HT-29 (cell line): ENCODE data around the gene CEP70. TPM values are rescaled to one million over a fixed set of nuclear protein-coding genes. Genes with fewer than 3 reads are reported as not detected.
"Not testable (repeated sequence)": the region's sequence is repeated elsewhere in the genome, so short reads cannot be mapped to it uniquely, and the experiment has no call there.

Source experiments
- DNase-seq: peaks from one replicate; pipeline ENCODE4 v3.0.0-alpha.2; 2015; ENCODE audit warnings: low spot score
- total RNA-seq: library from RNA; depleted of rRNA; stranded (reverse); fragments of >200 nt; shearing (Covaris generic); gene quantifications from 2 replicates; pipeline ENCODE4 v1.2.3, GENCODE V29; 2014

The CEP70 gene
- total RNA-seq, 1 experiment from 2014 or later, result 5.1 TPM

DNA sequence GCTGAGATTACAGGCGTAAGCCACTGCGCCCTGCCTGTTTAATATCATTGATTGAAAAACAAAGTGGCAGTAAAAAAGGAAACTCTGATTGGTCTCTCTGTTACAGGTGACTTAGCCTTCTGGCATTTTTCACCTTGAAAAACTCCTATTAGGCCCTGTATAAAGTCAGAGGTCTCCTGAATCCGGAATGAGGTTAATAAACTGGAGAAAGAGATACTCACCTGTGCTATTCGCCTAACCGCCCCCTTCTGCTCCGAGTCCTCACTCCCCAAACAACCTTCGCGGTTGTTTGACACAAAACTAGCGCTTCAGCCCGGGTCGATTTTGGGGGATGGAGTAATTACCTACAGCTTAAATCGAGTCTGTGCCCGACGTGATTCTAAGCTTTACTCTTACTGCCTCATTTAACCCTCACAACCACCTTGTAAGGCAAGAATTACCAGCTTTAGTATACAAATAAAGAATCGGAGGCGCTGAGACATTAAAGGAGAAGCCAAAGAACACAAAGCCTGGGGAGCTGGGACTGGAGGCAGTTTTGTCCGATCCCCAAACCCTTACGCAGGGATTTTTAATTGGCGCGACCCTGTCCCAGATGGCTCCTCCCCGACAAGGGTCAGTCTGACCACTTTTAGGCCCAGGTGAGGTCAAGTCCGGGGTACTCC lies 441 bp downstream of the CEP70 start:
- peak; percentile 61 for DNase-seq

DNA sequence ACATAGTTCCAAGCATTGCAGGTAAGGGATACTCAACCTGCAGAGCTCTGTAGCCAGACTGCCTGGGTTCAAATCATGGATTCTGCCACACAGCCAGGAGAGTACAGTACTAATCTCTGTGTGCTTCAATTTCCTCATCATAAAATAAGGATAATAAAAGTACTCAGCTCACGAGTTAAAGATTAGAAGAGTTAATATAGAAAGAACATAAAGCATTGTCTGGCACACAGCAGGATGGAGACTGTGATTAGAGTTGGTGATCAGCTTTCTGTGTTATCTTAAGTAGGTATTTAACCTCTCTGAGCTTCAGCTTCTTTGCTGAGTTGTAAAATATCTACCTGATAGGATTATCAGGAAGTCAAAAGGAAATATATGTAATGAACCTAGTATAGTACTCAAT lies 2.7 kb downstream of the CEP70 start:
- DNase-seq, result no peak

DNA sequence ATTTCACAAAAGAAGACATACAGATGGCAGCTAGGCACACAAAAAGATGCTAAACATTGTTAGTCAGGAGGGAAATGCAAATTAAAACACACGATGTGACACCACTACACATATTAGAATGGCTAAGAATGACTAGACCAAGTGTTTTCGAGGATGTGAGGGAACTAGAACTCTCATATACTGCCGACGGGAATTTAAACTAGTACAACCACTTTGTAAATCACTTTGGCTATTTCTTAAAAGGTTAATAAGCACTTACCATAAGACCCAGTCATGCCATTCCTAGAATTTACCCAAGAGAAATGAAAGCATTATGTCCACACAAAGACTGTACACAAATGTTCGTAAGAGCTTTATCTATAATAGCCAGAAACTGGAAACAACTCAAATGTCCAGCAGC lies 5.6 kb downstream of the CEP70 start:
- no peak for DNase-seq

DNA sequence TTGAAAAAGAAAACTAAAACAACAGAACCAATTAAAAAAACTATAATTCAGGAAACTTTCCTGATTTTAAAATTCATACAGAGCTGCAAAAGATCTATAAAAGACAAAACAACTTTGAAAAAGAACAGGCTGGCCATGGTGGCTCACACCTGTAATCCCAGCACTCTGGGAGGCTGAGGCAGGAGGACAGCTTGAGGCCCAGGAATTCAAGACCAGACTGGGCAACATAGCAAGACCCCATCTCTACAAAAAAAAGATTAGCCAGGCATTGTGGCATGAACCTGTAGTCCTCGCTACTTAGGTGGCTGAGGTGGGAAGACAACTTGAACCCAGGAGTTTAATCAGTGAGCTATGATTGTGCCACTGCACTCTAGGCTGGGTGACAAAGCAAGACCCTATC lies 6.7 kb downstream of the CEP70 start:
- no peak for DNase-seq

DNA sequence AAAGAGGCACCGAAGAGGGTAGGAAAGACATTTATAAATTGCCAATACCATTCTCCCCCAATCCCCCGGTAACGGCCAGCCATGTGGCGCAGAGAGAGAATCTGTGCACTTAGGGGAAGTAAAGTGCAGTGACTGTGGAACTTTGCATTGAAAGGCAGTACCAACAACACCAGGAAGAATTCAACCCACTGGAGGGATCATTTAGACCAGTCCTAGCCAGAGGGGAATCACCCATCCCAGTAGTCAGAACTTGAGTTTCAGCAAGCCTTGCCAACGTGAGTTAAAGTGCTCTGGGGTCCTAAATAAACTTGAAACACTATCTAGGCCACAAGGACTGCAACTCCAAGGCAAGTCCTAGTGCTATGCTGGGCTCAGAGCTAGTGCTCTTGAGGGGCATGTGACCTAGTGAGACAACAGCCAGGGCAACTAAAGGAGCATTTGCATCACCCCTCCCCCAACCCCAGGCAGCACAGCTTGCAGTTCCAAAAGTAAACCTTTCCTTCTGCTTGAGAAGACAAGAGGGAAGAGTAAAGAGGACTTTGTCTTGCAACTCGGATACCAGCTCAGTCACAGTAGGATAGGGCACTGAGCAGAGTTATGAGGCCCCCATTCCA lies 15.0 kb downstream of the CEP70 start:
- no peak for DNase-seq

DNA sequence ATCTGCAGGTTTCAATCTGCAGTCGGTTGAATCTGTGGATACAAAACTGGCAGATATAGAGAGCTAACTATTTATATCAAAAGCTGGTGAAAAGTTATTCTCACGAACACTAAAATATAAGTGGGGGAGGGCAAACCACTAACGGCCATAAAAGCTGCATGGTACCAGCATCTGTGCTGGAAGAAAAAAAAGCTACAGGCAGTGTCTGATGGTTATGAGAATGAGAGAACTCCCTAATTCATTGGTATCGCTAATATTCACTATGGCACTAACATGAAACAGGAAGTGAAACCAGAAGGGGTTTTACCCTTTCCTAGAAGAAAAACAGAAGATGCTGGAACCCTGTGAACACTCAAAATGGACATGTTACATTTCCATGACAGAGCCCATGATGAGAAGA lies 15.9 kb downstream of the CEP70 start:
- no peak for DNase-seq

DNA sequence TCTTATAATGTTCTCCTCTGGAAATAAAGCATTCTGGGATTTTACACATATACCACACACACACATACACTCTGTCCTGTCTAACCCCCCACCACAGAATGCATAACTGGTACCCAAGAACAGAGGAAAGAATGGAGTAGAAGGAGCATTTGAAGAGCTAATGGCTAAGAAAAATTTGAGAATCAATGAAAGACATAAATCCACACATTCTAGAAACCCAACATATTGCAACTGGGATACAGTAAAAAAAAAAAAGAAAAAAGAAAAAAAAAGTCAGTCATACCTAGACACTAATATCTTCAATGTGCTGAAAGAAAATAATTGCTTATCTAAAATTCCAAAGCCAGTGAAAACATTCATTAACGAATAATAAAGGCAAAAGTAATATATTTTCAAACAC lies 20.9 kb downstream of the CEP70 start:
- DNase-seq, result no peak

DNA sequence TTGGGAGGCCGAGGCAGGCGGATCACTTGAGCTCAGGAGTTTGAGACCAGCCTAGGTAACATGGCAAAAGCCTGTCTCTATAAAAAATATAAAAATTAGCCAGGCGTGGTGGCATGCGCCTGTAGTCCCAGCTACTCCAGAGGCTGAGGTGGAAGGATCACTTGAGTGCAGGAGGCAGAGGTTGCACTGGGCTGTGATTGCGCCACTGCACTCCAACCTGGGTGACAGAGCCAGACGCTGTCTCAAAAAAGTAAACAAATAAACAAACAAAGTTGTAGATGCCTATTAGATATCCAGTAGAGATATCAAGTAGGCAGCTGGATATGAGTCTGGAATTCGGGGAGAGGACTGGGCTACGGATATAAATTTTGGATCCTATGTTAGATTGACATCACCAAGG lies 24.4 kb downstream of the CEP70 start:
- DNase-seq, result not testable (repeated sequence)

DNA sequence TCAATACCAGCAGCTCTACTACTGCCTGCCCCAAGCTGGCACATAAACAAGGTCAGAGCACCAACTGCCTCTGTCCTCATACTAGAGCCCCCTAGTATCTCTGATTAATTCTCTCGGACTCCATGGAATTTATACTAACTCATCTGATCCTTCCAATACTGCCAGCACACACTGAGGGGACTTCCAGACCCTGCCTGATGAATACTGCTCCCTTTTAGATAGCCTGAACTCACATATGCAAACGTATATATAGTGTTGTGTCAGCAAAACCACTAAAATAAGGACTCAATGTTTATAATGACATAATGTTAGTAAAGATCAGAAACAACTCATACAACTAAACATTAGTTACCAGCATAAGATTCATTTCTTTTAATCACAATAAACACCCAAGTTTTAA lies 25.0 kb downstream of the CEP70 start:
- no peak for DNase-seq

DNA sequence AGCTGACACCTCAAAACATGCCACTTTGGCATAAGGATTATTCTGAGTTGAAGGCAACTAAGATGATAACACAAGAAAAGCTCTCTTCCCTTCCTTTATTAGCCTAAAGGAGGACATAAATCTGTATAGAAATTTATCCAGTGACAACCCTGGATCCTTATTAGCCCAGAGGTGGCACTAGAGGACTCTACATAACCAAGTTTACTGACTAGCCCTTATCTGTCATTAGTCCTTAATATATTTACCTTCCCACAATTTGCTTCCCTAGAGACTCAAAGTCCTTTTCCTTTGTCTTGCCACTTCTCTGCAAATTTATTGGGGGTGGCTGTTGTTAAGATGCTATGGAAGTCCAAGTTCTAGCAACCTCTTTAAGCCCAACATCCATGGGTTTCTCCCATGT lies 26.7 kb downstream of the CEP70 start:
- DNase-seq, result peak; percentile 36

DNA sequence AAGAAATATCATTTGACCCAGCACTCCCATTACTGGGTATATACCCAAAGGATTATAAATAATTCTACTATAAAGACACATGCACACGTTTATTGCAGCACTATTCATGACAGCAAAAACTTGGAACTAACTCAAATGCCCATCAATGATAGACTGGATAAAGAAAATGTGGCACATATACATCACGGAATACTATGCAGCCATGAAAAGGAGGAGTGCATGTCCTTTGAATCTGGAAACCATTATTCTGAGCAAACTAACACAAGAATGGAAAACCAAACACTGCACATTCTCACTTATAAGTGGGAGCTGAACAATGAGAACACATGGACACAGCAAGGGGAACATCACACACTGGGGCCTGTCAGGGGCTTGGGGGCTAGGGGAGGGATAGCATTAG lies 27.8 kb downstream of the CEP70 start:
- DNase-seq, result not testable (repeated sequence)

DNA sequence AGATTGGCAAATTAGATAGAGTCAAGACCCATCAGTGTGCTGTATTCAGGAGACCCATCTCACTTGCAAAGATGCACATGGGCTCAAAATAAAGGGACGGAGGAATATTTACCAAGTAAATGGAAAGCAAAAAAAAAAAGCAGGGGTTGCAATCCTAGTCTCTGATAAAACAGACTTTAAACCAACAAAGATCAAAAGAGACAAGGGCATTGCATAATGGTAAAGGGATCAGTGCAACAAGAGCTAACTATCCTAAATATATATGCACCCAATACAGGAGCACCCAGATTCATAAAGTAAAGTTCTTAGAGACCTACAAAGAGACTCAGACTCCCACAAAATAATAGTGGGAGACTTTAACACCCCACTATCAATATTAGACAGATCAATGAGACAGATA lies 31.2 kb downstream of the CEP70 start:
- DNase-seq, result not testable (repeated sequence)

DNA sequence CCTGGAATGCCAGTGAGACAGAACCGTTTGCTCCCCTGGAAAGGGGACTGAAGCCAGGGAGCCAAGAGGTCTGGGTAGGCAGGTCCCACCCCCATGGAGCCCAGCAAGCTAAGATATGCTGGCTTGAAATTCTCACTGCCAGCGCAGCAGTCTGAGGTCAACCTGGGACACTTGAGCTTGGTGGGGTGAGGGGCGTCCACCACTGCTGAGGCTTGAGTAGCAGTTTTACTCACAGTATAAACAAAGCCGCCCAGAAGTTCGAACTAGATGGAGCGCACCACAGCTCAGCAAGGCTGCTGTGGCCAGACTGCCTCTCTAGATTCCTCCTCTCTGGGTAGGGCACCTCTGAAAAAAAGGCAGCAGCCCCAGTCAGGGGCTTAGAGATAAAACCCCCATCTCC lies 33.6 kb downstream of the CEP70 start:
- no peak for DNase-seq

DNA sequence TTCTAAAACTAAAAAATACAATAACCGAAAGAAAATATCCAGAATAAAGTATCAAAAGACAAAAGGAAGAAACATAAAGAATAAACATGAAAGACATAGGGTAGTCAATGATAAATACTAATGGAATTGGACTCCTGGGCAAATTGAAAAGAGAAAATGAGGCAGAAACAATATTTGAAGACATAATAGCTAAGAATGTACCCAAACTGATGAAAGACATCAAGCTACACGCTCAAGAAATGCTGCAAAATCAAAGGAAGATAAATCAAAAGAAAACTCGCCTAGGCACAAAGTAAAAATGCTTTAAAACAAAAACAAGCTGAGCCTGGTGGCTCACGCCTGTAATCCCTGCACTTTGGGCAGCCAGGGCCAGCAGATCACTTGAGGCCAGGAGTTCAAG lies 34.9 kb downstream of the CEP70 start:
- DNase-seq, result no peak

DNA sequence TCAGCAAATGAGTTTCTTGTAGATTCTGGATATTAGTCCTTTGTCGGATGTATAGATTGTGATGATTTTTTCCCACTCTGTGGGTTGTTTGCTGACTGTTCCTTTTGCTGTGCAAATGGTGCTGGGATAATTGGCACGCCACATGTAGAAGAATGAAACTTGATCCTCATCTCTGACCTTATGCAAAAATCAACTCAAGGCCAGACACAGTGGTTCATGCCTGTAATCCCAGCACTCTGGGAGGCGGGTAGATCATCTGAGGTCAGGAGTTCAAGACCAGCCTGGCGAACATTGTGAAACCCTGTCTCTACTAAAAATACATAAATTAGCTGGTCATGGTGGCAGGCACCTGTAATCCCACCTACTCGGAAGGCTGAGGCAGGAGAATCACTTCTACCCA lies 39.3 kb downstream of the CEP70 start:
- DNase-seq, result not testable (repeated sequence)

DNA sequence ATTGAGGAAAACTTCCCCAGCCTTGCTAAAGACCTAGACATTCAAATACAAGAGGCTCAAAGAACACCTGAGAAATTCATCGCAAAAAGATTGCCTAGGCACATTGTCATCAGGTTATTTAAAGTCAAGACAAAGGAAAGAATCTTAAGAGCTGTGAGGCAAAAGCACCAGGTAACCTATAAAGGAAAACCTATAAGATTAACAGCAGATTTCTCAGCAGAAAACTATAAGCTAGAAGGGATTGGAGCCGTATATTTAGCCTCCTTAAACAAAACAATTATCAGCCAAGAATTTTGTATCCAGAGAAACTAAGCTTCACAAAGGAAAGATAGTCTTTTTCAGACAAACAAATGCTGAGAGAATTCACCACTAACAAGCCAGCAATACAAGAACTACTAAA lies 43.1 kb downstream of the CEP70 start:
- DNase-seq, result not testable (repeated sequence)

DNA sequence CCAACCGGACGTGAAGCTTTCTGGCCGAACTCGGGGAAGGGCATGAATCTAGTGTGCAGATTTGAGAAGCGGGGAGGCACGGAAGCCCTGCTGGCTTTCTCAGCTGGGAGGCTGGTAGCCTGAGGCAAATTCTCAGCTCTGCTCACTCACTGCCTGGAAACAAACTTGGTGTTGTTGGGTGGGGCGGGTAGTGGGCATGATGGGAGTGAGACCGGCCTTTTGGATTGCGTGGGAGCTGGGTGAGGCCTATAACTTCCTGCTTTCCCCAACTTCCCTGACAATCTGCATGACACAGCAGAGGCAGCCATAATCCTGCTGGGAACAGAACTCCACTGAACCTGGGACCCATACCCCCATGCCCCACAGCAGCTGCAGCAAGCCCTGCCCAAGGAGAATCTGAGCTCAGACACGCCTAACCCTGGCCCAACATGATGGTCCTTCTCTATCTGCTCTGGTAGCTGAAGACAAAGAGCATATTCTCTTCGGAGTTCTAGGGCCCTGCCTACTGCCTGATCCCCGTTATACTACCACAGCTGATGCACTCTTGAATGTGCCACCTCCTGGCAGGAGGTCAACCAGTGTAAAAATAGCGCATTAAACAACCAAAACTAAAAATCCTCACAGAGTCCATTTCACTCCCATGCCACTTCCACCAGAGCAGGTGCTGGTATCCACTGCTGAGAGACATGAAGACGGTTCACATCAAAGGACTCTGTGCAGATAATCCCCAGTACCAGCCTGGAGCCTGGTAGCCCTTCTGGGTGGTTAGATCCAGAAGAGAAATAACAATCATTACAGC lies 44.7 kb downstream of the CEP70 start:
- DNase-seq, result no peak

DNA sequence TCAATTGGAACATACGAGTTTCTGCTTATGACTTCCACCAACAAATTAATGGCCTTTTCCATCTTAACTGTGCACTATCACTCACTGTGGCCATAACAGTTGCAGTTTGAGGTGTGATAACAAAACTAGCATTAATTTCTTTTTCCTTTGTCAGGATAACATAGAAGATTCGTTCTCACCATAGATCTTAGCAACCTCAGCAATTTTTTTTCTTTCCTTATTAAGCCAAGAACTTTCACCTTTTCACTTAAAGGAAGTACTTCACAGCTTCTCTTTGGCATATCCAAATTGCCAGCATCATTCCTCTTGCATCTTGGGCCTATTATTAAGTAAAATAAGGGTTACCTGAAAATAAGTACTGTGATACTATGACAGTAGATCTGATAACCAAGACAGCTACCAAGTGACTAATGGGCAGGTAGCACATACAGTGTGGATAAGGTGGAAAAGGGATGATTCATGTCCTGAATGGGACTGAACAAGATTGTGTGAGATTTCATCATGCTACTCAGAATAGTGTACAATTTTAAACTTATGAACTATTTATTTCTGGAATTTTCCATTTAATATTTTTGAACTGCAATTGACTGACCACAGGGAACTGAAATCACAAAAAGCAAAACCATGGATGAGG lies 46.6 kb downstream of the CEP70 start:
- DNase-seq, result no peak

DNA sequence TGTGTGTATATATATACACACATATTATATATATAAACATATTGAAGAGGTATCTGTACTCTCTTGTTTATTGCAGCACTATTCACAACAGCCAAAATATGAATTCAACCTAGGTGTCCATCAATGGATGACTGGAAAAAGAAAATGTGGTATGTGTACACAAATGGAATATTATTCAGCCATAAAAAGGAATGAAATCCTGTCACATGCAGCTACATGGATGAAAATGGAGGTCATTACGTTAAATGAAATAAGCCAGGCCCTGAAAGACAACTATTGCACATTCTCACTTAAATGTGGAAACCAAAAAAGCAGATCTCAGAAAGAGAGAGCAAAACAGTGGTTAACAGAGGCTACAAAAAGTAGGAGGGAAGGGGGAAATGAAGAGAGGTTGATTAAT lies 49.5 kb downstream of the CEP70 start:
- no peak for DNase-seq

DNA sequence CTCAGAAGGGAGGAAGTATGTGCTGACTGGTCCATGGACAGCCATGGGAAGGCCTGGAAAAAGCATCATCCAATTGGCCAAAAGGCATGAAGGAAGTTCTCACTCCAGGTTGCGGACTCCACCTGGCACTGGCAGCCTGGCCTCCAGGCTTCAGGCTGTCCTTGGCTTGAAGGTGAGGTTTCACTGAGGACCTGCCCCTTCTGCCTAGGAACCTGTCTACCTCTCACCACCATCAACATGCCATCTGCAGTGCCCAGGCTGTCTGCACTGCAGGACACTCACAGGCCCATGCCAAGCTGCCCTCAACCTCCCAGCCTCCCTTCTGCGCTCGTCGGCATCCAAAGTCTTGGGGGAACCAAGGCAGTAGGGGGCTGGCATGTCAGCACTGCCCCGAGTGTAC lies 51.1 kb downstream of the CEP70 start:
- no peak for DNase-seq

DNA sequence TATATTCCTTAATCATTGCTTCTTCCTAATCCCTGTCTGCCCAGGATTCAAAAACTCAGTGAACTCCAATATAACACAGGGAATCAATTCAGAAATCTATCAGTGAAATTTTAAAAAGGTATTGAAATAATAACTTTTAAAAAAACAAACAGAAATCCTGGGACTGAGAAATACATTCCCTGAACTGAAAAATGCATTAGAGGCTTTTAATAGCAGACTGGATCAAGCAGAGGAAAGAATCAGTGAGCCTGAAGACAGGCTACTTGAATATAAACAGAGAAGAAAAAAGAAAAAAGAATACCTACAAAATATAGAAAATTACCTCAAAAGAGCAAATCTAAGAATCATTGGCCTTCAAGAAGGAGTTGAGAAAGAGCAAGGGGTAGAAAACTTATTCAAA lies 54.7 kb downstream of the CEP70 start:
- DNase-seq, result no peak

DNA sequence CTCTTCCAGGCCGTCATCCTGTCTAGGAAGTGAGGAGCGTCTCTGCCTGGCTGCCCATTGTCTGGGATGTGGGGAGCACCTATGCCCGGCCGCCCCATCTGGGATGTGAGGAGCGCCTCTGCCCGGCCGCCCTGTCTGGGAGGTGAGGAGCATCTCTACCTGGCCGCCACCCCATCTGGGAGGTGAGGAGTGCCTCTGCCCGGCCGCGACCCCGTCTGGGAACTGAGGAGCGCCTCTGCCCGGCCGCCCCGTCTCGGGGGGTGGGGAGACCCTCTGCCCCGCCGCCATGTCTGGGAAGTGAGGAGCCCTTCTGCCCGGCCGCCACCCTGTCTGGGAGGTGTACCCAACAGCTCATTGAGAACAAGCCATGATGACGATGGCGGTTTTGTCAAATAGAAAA lies 72.6 kb downstream of the CEP70 start:
- DNase-seq, result not testable (repeated sequence)
